Fibroblast of lung (primary cell): ENCODE measurements around the gene ARMC6.

Experiments
- EZH2 ChIP-seq: IDR thresholded peaks from 2 replicates; pipeline ENCODE4 v1.5.1; 2012; ENCODE audit warnings: low read length, control low read depth, mild to moderate bottlenecking; ENCODE audit errors: missing control alignments
- TF ChIP-seq, protein P1 (sequence below), 2 donors: IDR thresholded peaks in 1 of 2; conservative IDR thresholded peaks in 1 of 2; 1 replicate in 1 of 2; 2 replicates in 1 of 2; pipeline ENCODE4 v1.5.1; 2011 to 2012; ENCODE audit warnings: low read length in 2 of 2, control low read depth in 1 of 2, inconsistent platforms in 1 of 2, low read depth in 1 of 2, mild to moderate bottlenecking in 1 of 2

DNA sequence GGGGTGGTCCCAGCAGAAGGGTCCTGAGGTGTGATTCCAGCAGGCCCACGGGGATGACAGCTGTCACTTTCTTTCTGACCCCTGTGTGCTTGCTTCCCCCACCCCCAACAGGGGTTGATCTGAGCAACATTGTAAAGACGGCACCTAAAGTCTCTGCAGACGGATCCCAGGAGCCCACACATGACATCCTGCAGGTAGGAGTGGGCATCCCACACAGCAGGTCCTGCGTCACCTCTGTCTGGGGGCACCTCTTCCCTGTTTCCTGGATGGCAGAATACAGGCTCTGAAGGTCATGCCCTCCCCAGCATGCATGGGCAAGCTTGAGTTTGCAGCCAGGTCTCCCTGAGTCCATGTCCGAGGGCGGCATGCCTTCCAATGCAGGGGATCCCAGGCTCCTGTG is 10.5 kb downstream of the ARMC6 start:
- TF ChIP-seq, protein P1, sequence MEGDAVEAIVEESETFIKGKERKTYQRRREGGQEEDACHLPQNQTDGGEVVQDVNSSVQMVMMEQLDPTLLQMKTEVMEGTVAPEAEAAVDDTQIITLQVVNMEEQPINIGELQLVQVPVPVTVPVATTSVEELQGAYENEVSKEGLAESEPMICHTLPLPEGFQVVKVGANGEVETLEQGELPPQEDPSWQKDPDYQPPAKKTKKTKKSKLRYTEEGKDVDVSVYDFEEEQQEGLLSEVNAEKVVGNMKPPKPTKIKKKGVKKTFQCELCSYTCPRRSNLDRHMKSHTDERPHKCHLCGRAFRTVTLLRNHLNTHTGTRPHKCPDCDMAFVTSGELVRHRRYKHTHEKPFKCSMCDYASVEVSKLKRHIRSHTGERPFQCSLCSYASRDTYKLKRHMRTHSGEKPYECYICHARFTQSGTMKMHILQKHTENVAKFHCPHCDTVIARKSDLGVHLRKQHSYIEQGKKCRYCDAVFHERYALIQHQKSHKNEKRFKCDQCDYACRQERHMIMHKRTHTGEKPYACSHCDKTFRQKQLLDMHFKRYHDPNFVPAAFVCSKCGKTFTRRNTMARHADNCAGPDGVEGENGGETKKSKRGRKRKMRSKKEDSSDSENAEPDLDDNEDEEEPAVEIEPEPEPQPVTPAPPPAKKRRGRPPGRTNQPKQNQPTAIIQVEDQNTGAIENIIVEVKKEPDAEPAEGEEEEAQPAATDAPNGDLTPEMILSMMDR (conservative IDR thresholded peaks at IDR 0.05 in 1 of 2, IDR thresholded peaks at IDR 0.05 in 1 of 2; ENCODE audit: low read depth in 1 of 2, low read length in 2 of 2) = no peak
- no peak for TF ChIP-seq EZH2
